HCT116 (cell line): ENCODE results near the gene ADCY2. TPM values are rescaled to one million over a fixed set of nuclear protein-coding genes. Genes with fewer than 3 reads are reported as not detected.

Experiments
- ATAC-seq: fragments of 200-7000 bp; cut with Tn5 transposase; 2 replicates; pipeline ENCODE4 v1.9.1; 2020; ENCODE audit warnings: mild to moderate bottlenecking, moderate library complexity
- BruUV-seq: library from RNA; stranded (reverse); fragments of 400-500 nt; replicated peaks from 2 replicates; lab custom pipeline; 2021; lab: Mats Ljungman, UMichigan
- CTCF ChIA-PET: fragments of 300-600 bp; sonication (Branson Sonifier 250); formaldehyde crosslinking; loops from one replicate; lab custom pipeline; 2021; ENCODE audit warnings: antibody characterized with exemption; lab: Charles Lee
- POLR2A ChIA-PET: fragments of 300-600, 350-600 bp; sonication (Branson Sonifier 250); formaldehyde crosslinking; loops from one replicate; lab custom pipeline; 2021; ENCODE audit warnings: antibody characterized with exemption; lab: Charles Lee
- RAD21 ChIA-PET, 2 experiments: fragments of 300-600 bp; sonication (Branson Sonifier 250); formaldehyde crosslinking; loops; one replicate each; lab custom pipeline; 2023; ENCODE audit warnings: low total read pairs in 2 of 2; ENCODE audit not compliant: uncharacterized antibody in 2 of 2, unreplicated experiment in 2 of 2, low non-redundant PET in 1 of 2; lab: Charles Lee
- DNase-seq: peaks from one replicate; pipeline ENCODE4 v3.0.0-alpha.2; 2010; ENCODE audit warnings: low read depth, low spot score
- H2AFZ ChIP-seq: fragments of 200-600 bp; shearing (Covaris generic), sonication (generic); 2 replicates; pipeline ENCODE4 v1.6.1; 2017; ENCODE audit warnings: low read depth, mixed run types, mixed read lengths, antibody characterized with exemption, low read length; ENCODE audit not compliant: poor library complexity, severe bottlenecking
- H3K27ac ChIP-seq: 2 replicates; pipeline ENCODE4 v1.5.1; 2012; ENCODE audit warnings: low read depth, low read length
- H3K27me3 ChIP-seq: fragments of 200-600 bp; sonication (generic); 2 replicates; pipeline ENCODE4 v1.6.1; 2016; ENCODE audit warnings: mixed run types, low read length, mixed read lengths; ENCODE audit not compliant: insufficient read depth
- H3K36me3 ChIP-seq, 2 experiments: fragments of 200-500 bp in 1 of 2; fragments of 200-600 bp in 1 of 2; sonication (Bioruptor generic) in 1 of 2; sonication (generic) in 1 of 2; 2 replicates each; pipeline versions ENCODE4 v1.5.1 to v1.6.1; 2014 to 2016; ENCODE audit warnings: low read length in 2 of 2, inconsistent platforms in 1 of 2, mixed read lengths in 1 of 2, mixed run types in 1 of 2; ENCODE audit not compliant: insufficient read depth in 2 of 2, control insufficient read depth in 1 of 2
- H3K4me1 ChIP-seq, 2 experiments: fragments of 200-600 bp in 1 of 2; sonication (generic) in 1 of 2; 2 replicates each; pipeline versions ENCODE4 v1.5.1 to v1.6.1; 2012 to 2017; ENCODE audit warnings: low read length in 2 of 2, inconsistent platforms in 1 of 2, mild to moderate bottlenecking in 1 of 2, mixed read lengths in 1 of 2, mixed run types in 1 of 2, moderate library complexity in 1 of 2; ENCODE audit not compliant: insufficient read depth in 2 of 2, control insufficient read depth in 1 of 2
- H3K4me2 ChIP-seq: fragments of 200-600 bp; sonication (generic); 2 replicates; pipeline ENCODE4 v1.6.1; 2017; ENCODE audit warnings: mixed run types, low read length, mixed read lengths
- H3K4me3 ChIP-seq, 2 experiments: fragments of 200-600 bp in 1 of 2; sonication (generic) in 1 of 2; replicated peaks in 1 of 2; 2 replicates each; pipeline ENCODE4 v1.5.1; 2011 to 2016; ENCODE audit warnings: low read length in 2 of 2, control low read depth in 1 of 2, low read depth in 1 of 2, mild to moderate bottlenecking in 1 of 2, mixed read lengths in 1 of 2, mixed run types in 1 of 2
- H3K79me2 ChIP-seq: fragments of 200-600 bp; sonication (generic); 2 replicates; pipeline ENCODE4 v1.6.1; 2017; ENCODE audit warnings: mild to moderate bottlenecking, mixed run types, low read length, moderate library complexity, mixed read lengths; ENCODE audit not compliant: insufficient read depth
- H3K9ac ChIP-seq: fragments of 200-600 bp; sonication (generic); 2 replicates; pipeline ENCODE4 v1.6.1; 2016; ENCODE audit warnings: low read length, mixed read lengths
- H3K9me2 ChIP-seq: fragments of 200-600 bp; sonication (generic), shearing (Covaris generic); 2 replicates; pipeline ENCODE4 v1.6.1; 2017; ENCODE audit warnings: mixed run types, mild to moderate bottlenecking, moderate library complexity; ENCODE audit not compliant: insufficient read depth
- H3K9me3 ChIP-seq, 2 experiments: fragments of 200-500 bp in 1 of 2; fragments of 200-600 bp in 1 of 2; sonication (Bioruptor generic) in 1 of 2; sonication (generic) in 1 of 2; 2 replicates each; pipeline ENCODE4 v1.6.1; 2014 to 2017; ENCODE audit warnings: low read length in 2 of 2, mixed read lengths in 2 of 2, inconsistent platforms in 1 of 2, low read depth in 1 of 2, mild to moderate bottlenecking in 1 of 2, mixed run types in 1 of 2, moderate library complexity in 1 of 2; ENCODE audit not compliant: control insufficient read depth in 1 of 2, insufficient read depth in 1 of 2
- H4K20me1 ChIP-seq: fragments of 200-600 bp; sonication (generic), shearing (Covaris generic); 2 replicates; pipeline ENCODE4 v1.6.1; 2017; ENCODE audit warnings: mixed run types, mild to moderate bottlenecking, moderate library complexity; ENCODE audit not compliant: insufficient read depth
- CBX3 ChIP-seq: IDR thresholded peaks from 2 replicates; pipeline ENCODE4 v1.6.1; 2012; ENCODE audit warnings: low read depth
- CEBPB ChIP-seq: IDR thresholded peaks from 2 replicates; pipeline ENCODE4 v1.6.1; 2012; ENCODE audit warnings: low read depth
- EGR1 ChIP-seq: IDR thresholded peaks from 2 replicates; pipeline ENCODE4 v1.6.1; 2012; ENCODE audit warnings: low read depth
- ELF1 ChIP-seq: IDR thresholded peaks from 2 replicates; pipeline ENCODE4 v1.6.1; 2012; ENCODE audit warnings: low read depth, borderline replicate concordance
- EZH2 ChIP-seq: fragments of 200-600 bp; sonication (generic); IDR thresholded peaks from 2 replicates; pipeline ENCODE4 v1.6.1; 2017; ENCODE audit warnings: antibody characterized with exemption, mixed run types
- EZH2phosphoT487 ChIP-seq: fragments of 200-600 bp; IDR thresholded peaks from 2 replicates; pipeline ENCODE4 v1.6.1; 2018; ENCODE audit warnings: antibody characterized with exemption, borderline replicate concordance
- FOSL1 ChIP-seq: IDR thresholded peaks from 2 replicates; pipeline ENCODE4 v1.6.1; 2012; ENCODE audit warnings: low read depth
- JUND ChIP-seq: IDR thresholded peaks from 2 replicates; pipeline ENCODE4 v1.6.1; 2012
- MAX ChIP-seq: IDR thresholded peaks from 2 replicates; pipeline ENCODE4 v1.6.1; 2012
- POLR2A ChIP-seq: IDR thresholded peaks from 2 replicates; pipeline ENCODE4 v1.7.0; 2011; ENCODE audit warnings: borderline replicate concordance; ENCODE audit not compliant: insufficient read depth, insufficient read length; ENCODE audit errors: extremely low read depth
- POLR2AphosphoS5 ChIP-seq: IDR thresholded peaks from 2 replicates; pipeline ENCODE4 v1.6.1; 2011; ENCODE audit warnings: mild to moderate bottlenecking, low read depth, low read length, moderate library complexity
- RAD21 ChIP-seq: IDR thresholded peaks from 2 replicates; pipeline ENCODE4 v1.6.1; 2012; ENCODE audit warnings: low read depth, mild to moderate bottlenecking
- SIN3A ChIP-seq: IDR thresholded peaks from 2 replicates; pipeline ENCODE4 v1.6.1; 2012; ENCODE audit warnings: low read depth
- SP1 ChIP-seq: IDR thresholded peaks from 2 replicates; pipeline ENCODE4 v1.6.1; 2012; ENCODE audit warnings: low read depth
- SRF ChIP-seq: IDR thresholded peaks from 2 replicates; pipeline ENCODE4 v1.6.1; 2012; ENCODE audit warnings: low read depth
- ZBTB33 ChIP-seq: IDR thresholded peaks from 2 replicates; pipeline ENCODE4 v1.6.1; 2011; ENCODE audit warnings: mild to moderate bottlenecking, low read length, moderate library complexity; ENCODE audit not compliant: insufficient replicate concordance; ENCODE audit errors: extremely low read depth
- ZFX ChIP-seq: fragments of 450-650 bp; IDR thresholded peaks from 2 replicates; pipeline ENCODE4 v1.6.1; 2017
- ZNF274 ChIP-seq: fragments of 200-500 bp; sonication (Bioruptor generic); IDR thresholded peaks from 2 replicates; pipeline ENCODE4 v1.6.1; 2014; ENCODE audit warnings: mild to moderate bottlenecking, low read depth, low read length, inconsistent platforms
- intact Hi-C: fragments of 100-400 bp; cut with micrococcal nuclease; formaldehyde crosslinking; loops from 2 replicates; pipeline ENCODE4 v1.10.0; 2022
- total RNA-seq: library from RNA; stranded (reverse); gene quantifications from one replicate; pipeline ENCODE4 v1.2.1, GENCODE V29; 2021; ENCODE audit not compliant: unreplicated experiment
- TF ChIP-seq, protein P1 (sequence below), 3 experiments: fragments of 200-600 bp in 1 of 3; sonication (generic) in 1 of 3; IDR thresholded peaks in 2 of 3; conservative IDR thresholded peaks in 1 of 3; 2 replicates each; pipeline ENCODE4 v1.5.1; 2012 to 2017; ENCODE audit warnings: low read depth in 2 of 3, low read length in 2 of 3, antibody characterized with exemption in 1 of 3, borderline replicate concordance in 1 of 3, control low read depth in 1 of 3, mild to moderate bottlenecking in 1 of 3, mixed read lengths in 1 of 3, mixed run types in 1 of 3, moderate library complexity in 1 of 3; ENCODE audit not compliant: insufficient read depth in 1 of 3

ADCY2 gene
- total RNA-seq, 1 experiment from 2014 or later: 0.15 TPM

GRCh38 chr5:7533941-7534340, 138.0 kb downstream of the ADCY2 start:
- POLR2A ChIA-PET: no interaction called here
- Histone ChIP-seq H2AFZ (no peak overlapping the region), H3K4me1 (no peaks in the 10 kb centered on the region), H4K20me1 (no peaks in the 10 kb centered on the region), H3K36me3 (no peaks in the 10 kb centered on the region), H3K9me2 (no peaks in the 10 kb centered on the region), H3K4me2 (no peak overlapping the region), H3K9me3 (peaks cover 11 to 26% of the 10 kb centered on the region in 2 experiments; a peak in 2 of 4 replicates), H3K27ac (no peak overlapping the region), H3K27me3 (no peaks in the 10 kb centered on the region), H3K9ac (no peak overlapping the region), H3K79me2 (no peaks in the 10 kb centered on the region), H3K4me3 (no peak overlapping the region)
- CTCF ChIA-PET: no interaction called here
- TF ChIP-seq EGR1 (no peak), ELF1 (no peak), FOSL1 (no peak), SIN3A (no peak)
- RAD21 ChIA-PET: no interaction called here
- DNase-seq: no peak
- BruUV-seq: no TSS peak
- no peak for ATAC-seq
- intact Hi-C loops: no loop called here

DNA sequence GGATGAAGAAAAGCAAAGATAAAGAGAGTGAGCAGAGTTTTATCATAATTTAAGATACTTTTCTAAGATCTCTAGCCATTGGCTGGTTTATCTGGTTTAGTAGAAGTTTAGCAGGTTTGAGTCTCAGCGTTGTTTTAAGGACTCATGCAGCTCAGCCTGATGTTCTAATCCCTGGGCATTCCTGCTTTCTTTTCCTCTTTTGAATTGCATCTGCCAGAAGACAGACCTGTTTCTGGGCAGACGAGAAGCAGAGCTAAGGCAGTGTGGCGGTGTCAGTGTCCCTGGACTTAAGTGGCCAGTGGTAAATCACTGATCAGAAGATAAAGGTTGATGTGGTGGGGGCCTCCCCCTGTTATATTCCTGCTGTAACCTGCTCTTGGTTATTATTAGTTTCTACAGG, 138.6 kb downstream of the ADCY2 start:
- no peak for TF ChIP-seq EGR1
- no peak for TF ChIP-seq CEBPB
- no peak for TF ChIP-seq ZBTB33
- TF ChIP-seq POLR2AphosphoS5: no peak
- no peak for TF ChIP-seq SIN3A
- TF ChIP-seq SP1: no peak
- TF ChIP-seq ZFX: no peak
- TF ChIP-seq POLR2A: no peak
- no peak for TF ChIP-seq JUND
- no peak for TF ChIP-seq FOSL1
- TF ChIP-seq ZNF274: no peak
- no peak for TF ChIP-seq SRF
- TF ChIP-seq ELF1: no peak
- TF ChIP-seq RAD21: no peak
- TF ChIP-seq, protein P1, sequence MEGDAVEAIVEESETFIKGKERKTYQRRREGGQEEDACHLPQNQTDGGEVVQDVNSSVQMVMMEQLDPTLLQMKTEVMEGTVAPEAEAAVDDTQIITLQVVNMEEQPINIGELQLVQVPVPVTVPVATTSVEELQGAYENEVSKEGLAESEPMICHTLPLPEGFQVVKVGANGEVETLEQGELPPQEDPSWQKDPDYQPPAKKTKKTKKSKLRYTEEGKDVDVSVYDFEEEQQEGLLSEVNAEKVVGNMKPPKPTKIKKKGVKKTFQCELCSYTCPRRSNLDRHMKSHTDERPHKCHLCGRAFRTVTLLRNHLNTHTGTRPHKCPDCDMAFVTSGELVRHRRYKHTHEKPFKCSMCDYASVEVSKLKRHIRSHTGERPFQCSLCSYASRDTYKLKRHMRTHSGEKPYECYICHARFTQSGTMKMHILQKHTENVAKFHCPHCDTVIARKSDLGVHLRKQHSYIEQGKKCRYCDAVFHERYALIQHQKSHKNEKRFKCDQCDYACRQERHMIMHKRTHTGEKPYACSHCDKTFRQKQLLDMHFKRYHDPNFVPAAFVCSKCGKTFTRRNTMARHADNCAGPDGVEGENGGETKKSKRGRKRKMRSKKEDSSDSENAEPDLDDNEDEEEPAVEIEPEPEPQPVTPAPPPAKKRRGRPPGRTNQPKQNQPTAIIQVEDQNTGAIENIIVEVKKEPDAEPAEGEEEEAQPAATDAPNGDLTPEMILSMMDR (IDR thresholded peaks at IDR 0.05 in 2 of 3, conservative IDR thresholded peaks at IDR 0.05 in 1 of 3; ENCODE audit: borderline replicate concordance in 1 of 3, insufficient read depth in 1 of 3, low read depth in 2 of 3, low read length in 2 of 3): no peak
- no peak for TF ChIP-seq EZH2
- TF ChIP-seq CBX3: no peak
- no peak for TF ChIP-seq EZH2phosphoT487
- no peak for TF ChIP-seq MAX
- intact Hi-C loops: no loop called here
- POLR2A ChIA-PET: no interaction called here
- Histone ChIP-seq H3K4me3 (no peak overlapping the region), H3K27ac (no peak overlapping the region), H3K9me2 (no peaks in the 10 kb centered on the region), H3K4me1 (no peaks in the 10 kb centered on the region), H3K79me2 (no peaks in the 10 kb centered on the region), H3K9ac (no peak overlapping the region), H3K9me3 (peaks cover 11 to 28% of the 10 kb centered on the region in 2 experiments; a peak in 2 of 4 replicates), H4K20me1 (no peaks in the 10 kb centered on the region), H3K36me3 (no peaks in the 10 kb centered on the region), H3K27me3 (no peaks in the 10 kb centered on the region), H3K4me2 (no peak overlapping the region), H2AFZ (no peak overlapping the region)
- no TSS peak for BruUV-seq
- DNase-seq: no peak
- no peak for ATAC-seq
- RAD21 ChIA-PET: no interaction called here
- CTCF ChIA-PET: no interaction called here
